Vagina (tissue), 2 donors: ENCODE results near the gene SIRPB1. TPM values are rescaled to one million over a fixed set of nuclear protein-coding genes. Genes with fewer than 3 reads are reported as not detected.

ENCODE experiments used
- DNase-seq, 2 donors: peaks; one replicate each; pipeline ENCODE4 v3.0.0-alpha.2; 2017; ENCODE audit errors: extremely low spot score in 2 of 2
- H3K27ac ChIP-seq: fragments of 200-600 bp; sonication (generic); one replicate; pipeline ENCODE4 v1.5.1; 2019
- H3K27me3 ChIP-seq: fragments of 200-600 bp; sonication (generic); one replicate; pipeline ENCODE4 v1.5.1; 2019
- H3K36me3 ChIP-seq, 2 donors: fragments of 200-600 bp; sonication (generic); one replicate each; pipeline ENCODE4 v1.5.1; 2017 to 2019
- H3K4me1 ChIP-seq: fragments of 200-600 bp; sonication (generic); one replicate; pipeline ENCODE4 v1.5.1; 2019
- H3K4me3 ChIP-seq, 2 donors: fragments of 200-600 bp; sonication (generic); 1 replicate in 1 of 2; 2 replicates in 1 of 2; pipeline ENCODE4 v1.5.1; 2016 to 2019
- H3K9me3 ChIP-seq: fragments of 200-600 bp; sonication (generic); one replicate; pipeline ENCODE4 v1.5.1; 2019
- POLR2A ChIP-seq, 2 donors: fragments of 450-650 bp; IDR thresholded peaks; one replicate each; pipeline ENCODE4 v1.6.1; 2017; ENCODE audit warnings: antibody characterized with exemption in 2 of 2, mild to moderate bottlenecking in 2 of 2, moderate library complexity in 2 of 2
- POLR2AphosphoS5 ChIP-seq, 2 donors: sonication (generic); formaldehyde crosslinking; IDR thresholded peaks; one replicate each; pipeline ENCODE4 v1.9.0; 2017; ENCODE audit warnings: antibody characterized with exemption in 2 of 2, mild to moderate bottlenecking in 2 of 2, low read depth in 1 of 2; ENCODE audit not compliant: insufficient read depth in 1 of 2
- intact Hi-C: fragments of 100-400 bp; cut with DNase I; formaldehyde crosslinking; loops from one replicate; pipeline ENCODE4 v1.15.1; 2023
- total RNA-seq: library from RNA; depleted of rRNA; stranded (reverse); fragments of >200 nt; gene quantifications from one replicate; pipeline ENCODE4 v1.2.3, GENCODE V29; 2016
- TF ChIP-seq, protein P1 (sequence below), 3 experiments: fragments of 450-650 bp in 2 of 3; fragments of 200-600 bp in 1 of 3; sonication (generic) in 1 of 3; IDR thresholded peaks; one replicate each; pipeline ENCODE4 v1.5.1; 2017 to 2019; ENCODE audit warnings: antibody characterized with exemption in 3 of 3, mild to moderate bottlenecking in 2 of 3, moderate library complexity in 2 of 3

SIRPB1 gene
- total RNA-seq: 2.5 TPM

DNA sequence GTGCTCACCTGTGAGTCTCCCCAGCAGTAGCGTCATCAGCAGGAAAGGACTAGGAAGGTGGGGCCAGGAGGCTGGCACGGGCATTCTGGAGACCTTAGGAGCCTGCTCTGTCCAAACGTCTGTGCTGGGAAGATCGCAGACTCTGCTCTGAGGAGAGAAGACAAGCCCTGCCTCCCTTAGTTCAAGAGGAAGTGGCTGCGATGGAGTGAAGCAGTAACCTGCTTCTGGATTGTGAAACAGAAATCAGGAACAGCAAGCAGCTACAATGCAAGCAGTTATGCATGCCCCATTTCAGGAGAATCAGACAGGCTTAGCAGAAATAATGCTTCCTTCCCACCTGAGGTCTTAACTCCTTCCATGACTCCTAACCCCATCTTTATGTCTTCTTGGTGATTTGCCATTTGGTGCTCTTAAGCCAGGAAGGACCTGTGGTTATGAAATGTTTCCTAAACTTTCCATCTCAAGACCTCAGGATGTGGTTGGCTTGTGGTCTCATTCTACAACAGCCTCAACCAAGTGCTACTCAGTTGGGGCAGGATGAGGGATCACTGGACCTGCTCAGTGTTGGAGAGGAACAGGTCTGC is at the start of gene SIRPB1:
Gene SIRPB1 (minus strand): TSS at position 149 of the 584 bp plus-strand sequence. CDS start 65 bp downstream, at position 84.
- no peaks in the 10 kb centered on the region for H3K27me3 ChIP-seq
- DNase-seq: no peak
- no peaks in the 10 kb centered on the region for H3K4me1 ChIP-seq
- intact Hi-C loops: no loop called here
- TF ChIP-seq, protein P1, sequence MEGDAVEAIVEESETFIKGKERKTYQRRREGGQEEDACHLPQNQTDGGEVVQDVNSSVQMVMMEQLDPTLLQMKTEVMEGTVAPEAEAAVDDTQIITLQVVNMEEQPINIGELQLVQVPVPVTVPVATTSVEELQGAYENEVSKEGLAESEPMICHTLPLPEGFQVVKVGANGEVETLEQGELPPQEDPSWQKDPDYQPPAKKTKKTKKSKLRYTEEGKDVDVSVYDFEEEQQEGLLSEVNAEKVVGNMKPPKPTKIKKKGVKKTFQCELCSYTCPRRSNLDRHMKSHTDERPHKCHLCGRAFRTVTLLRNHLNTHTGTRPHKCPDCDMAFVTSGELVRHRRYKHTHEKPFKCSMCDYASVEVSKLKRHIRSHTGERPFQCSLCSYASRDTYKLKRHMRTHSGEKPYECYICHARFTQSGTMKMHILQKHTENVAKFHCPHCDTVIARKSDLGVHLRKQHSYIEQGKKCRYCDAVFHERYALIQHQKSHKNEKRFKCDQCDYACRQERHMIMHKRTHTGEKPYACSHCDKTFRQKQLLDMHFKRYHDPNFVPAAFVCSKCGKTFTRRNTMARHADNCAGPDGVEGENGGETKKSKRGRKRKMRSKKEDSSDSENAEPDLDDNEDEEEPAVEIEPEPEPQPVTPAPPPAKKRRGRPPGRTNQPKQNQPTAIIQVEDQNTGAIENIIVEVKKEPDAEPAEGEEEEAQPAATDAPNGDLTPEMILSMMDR (IDR thresholded peaks at IDR 0.05): no peak
- TF ChIP-seq POLR2A (IDR thresholded peaks at IDR 0.05) (no peak), POLR2AphosphoS5 (IDR thresholded peaks at IDR 0.05; ENCODE audit: insufficient read depth in 1 of 2, low read depth in 1 of 2) (no peak)
- H3K36me3 ChIP-seq: no peaks in the 10 kb centered on the region
- H3K27ac ChIP-seq: no peak within 1 kb of the TSS
- no peak within 1 kb of the TSS for H3K4me3 ChIP-seq
- no peaks in the 10 kb centered on the region for H3K9me3 ChIP-seq

DNA sequence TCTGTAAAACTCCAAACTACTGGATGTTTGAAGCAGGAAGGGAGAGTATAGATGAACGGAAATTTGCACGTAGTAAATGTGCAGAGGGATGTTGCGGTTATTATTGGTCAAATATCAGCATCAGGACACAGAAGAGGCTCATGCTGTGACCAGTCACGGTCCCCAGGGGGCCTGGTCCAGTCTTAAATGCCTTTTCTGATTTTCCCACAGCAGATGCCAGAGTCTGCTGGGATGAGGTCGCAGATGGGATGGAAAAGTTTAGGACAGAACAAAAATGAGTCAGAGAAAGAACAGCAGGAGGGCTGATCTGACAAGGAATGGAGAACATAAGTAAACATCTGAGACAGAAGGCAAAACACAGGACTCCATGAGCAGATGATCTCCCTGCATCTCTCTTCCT is 49.5 kb upstream of the SIRPB1 start:
- Histone ChIP-seq H3K36me3 (no peaks in the 10 kb centered on the region), H3K4me3 (no peak overlapping the region), H3K9me3 (no peaks in the 10 kb centered on the region), H3K27ac (no peak overlapping the region), H3K4me1 (no peaks in the 10 kb centered on the region), H3K27me3 (no peaks in the 10 kb centered on the region)
- DNase-seq: no peak
- intact Hi-C loops: no loop called here
- TF ChIP-seq POLR2A (IDR thresholded peaks at IDR 0.05) (no peak), POLR2AphosphoS5 (IDR thresholded peaks at IDR 0.05; ENCODE audit: insufficient read depth in 1 of 2, low read depth in 1 of 2) (no peak)
- TF ChIP-seq, protein P1 (IDR thresholded peaks at IDR 0.05): no peak

DNA sequence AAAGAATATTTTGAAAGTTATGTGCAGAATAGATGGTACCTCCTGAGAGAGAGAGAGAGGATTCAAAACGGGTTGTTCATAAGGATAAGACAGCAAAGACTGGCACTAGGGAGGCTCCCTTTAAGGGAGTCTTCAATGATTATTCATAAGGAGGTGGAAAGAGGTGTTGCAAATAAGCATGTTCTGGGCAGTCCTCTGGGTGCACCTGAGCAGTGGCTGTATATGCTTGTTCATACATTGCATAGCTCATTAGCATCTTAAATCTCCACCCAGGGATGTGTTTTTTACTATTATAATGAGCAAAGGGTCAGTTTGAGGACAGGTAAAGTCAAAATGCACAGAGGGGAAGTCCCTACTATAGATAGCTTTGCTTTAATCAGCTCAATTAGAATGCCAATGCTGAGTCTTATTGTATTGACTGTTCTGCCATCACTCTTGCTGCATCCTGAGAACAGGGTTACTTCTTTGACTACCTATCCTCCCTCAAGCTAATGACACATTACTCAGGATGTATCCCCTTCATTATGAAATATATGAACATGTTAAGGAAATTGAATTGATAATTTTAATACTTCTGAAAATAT is 47.8 kb upstream of the SIRPB1 start:
- TF ChIP-seq POLR2AphosphoS5 (IDR thresholded peaks at IDR 0.05; ENCODE audit: insufficient read depth in 1 of 2, low read depth in 1 of 2) (no peak), POLR2A (IDR thresholded peaks at IDR 0.05) (no peak)
- TF ChIP-seq, protein P1 (IDR thresholded peaks at IDR 0.05): no peak
- H3K9me3 ChIP-seq: no peaks in the 10 kb centered on the region
- no peak for DNase-seq
- no peaks in the 10 kb centered on the region for H3K4me1 ChIP-seq
- no peak overlapping the region for H3K27ac ChIP-seq
- H3K27me3 ChIP-seq: no peaks in the 10 kb centered on the region
- H3K4me3 ChIP-seq: no peak overlapping the region
- intact Hi-C loops: loop anchor here (1.0 kb wide), 1 partner anchor 36 kb away; no protein-coding TSS in a partner anchor
- H3K36me3 ChIP-seq: no peaks in the 10 kb centered on the region

DNA sequence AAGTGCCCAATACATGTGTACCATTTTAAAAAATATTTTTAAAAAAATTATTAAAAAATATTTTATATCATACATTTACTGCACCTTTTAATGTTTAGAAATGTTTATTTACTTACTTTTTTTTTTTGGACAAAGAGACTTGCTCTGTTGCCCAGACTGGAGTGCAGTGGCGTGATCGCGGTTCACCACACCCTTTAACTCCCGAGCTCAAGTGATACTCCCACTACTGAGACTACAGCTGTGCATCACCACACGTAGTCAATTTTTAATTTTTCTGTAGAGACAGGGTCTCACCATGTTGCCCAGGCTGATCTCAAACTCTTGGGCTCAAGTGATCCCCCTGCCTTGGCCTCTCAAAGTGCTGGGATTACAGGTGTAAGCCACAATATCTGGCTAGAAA is 47.0 kb upstream of the SIRPB1 start:
- DNase-seq: no peak
- no peaks in the 10 kb centered on the region for H3K27me3 ChIP-seq
- TF ChIP-seq POLR2A (IDR thresholded peaks at IDR 0.05): no peak
- TF ChIP-seq, protein P1 (IDR thresholded peaks at IDR 0.05): no peak
- no peak for TF ChIP-seq POLR2AphosphoS5 (IDR thresholded peaks at IDR 0.05; ENCODE audit: insufficient read depth in 1 of 2, low read depth in 1 of 2)
- intact Hi-C loops: no loop called here
- no peak overlapping the region for H3K27ac ChIP-seq
- H3K36me3 ChIP-seq: no peaks in the 10 kb centered on the region
- H3K4me3 ChIP-seq: no peak overlapping the region
- no peaks in the 10 kb centered on the region for H3K4me1 ChIP-seq
- H3K9me3 ChIP-seq: no peaks in the 10 kb centered on the region

DNA sequence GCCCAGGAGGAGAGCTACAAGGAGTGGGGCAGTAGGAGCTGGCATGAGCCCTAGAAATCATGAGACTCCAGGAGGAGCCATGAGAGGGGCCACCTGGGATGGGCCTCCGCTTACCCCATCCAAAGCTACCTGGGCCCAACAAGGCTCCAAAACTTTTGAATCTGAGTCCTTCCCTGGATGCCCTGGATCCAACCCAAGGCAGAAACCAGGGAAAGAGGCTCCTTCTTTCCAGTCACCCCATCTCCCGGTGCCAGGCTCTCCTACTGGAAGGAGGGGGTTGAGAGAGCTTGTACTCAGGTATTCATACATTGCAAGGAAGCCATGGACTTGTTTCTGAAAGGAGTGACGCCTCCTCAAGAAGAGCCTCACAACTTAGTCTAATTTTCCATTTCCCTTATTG is 45.5 kb upstream of the SIRPB1 start:
- TF ChIP-seq, protein P1 (IDR thresholded peaks at IDR 0.05): no peak
- TF ChIP-seq POLR2AphosphoS5 (IDR thresholded peaks at IDR 0.05; ENCODE audit: insufficient read depth in 1 of 2, low read depth in 1 of 2): no peak
- no peak for TF ChIP-seq POLR2A (IDR thresholded peaks at IDR 0.05)
- no peaks in the 10 kb centered on the region for H3K27me3 ChIP-seq

More for the DNA sequence above, 45.5 kb upstream of the SIRPB1 start:
- H3K36me3 ChIP-seq: no peaks in the 10 kb centered on the region
- no peak overlapping the region for H3K4me3 ChIP-seq
- H3K4me1 ChIP-seq: no peaks in the 10 kb centered on the region
- DNase-seq: no peak
- intact Hi-C loops: no loop called here
- no peak overlapping the region for H3K27ac ChIP-seq
- H3K9me3 ChIP-seq: no peaks in the 10 kb centered on the region
